ENCODE measurements around the gene SRRM2. TPM values are rescaled to one million over a fixed set of nuclear protein-coding genes. Genes with fewer than 3 reads are reported as not detected.

Gene SRRM2
- total RNA-seq, 6 donors from 2014 or later = 317 to 3,815 (median 582) TPM

- no peaks in the 10 kb centered on the region for H3K9me3 ChIP-seq
- no peaks in the 10 kb centered on the region for H3K4me1 ChIP-seq
- H3K27me3 ChIP-seq = no peaks in the 10 kb centered on the region
- 96 to 100% methylated on average over 2 to 8 of the region's 10 CpGs for WGBS, 2 donors
- ATAC-seq (ENCODE audit: low FRiP score in 2 of 2) = no peak
- TF ChIP-seq POLR2AphosphoS5 (IDR thresholded peaks at IDR 0.05) (no peak), POLR2A (IDR thresholded peaks at IDR 0.05) (no peak), EP300 (IDR thresholded peaks at IDR 0.05) (no peak), CTCF (IDR thresholded peaks at IDR 0.05) (no peak)
- H3K36me3 ChIP-seq = peaks cover 31 to 98% (median 82%) of the 10 kb centered on the region in 4 donors
- no peak overlapping the region for H3K4me3 ChIP-seq
- DNase-seq = peak in 1 of 2 donors; percentile 46
- H3K27ac ChIP-seq = no peak overlapping the region
These were observed 47.1 kb upstream of the SRRM2 start for GRCh38 chr16:2705351-2705750.

- Histone ChIP-seq H3K27me3 (no peaks in the 10 kb centered on the region), H3K4me3 (no peak overlapping the region), H3K9me3 (no peaks in the 10 kb centered on the region), H3K36me3 (peaks cover 28 to 90% (median 75%) of the 10 kb centered on the region in 4 donors), H3K4me1 (no peaks in the 10 kb centered on the region), H3K27ac (no peak overlapping the region)
- ATAC-seq (ENCODE audit: low FRiP score in 2 of 2) (no peak), DNase-seq (peak in 1 of 2 donors; percentile 64)
- 83 to 99% methylated on average over 1 to 15 of the region's 17 CpGs for WGBS, 2 donors
- TF ChIP-seq POLR2AphosphoS5 (IDR thresholded peaks at IDR 0.05) (no peak), CTCF (IDR thresholded peaks at IDR 0.05) (no peak), EP300 (IDR thresholded peaks at IDR 0.05) (no peak), POLR2A (IDR thresholded peaks at IDR 0.05) (no peak)
These were observed 46.4 kb upstream of the SRRM2 start for GRCh38 chr16:2706085-2706484.

GRCh38 chr16:2706611-2707311, 45.7 kb upstream of the SRRM2 start:
- DNase-seq (peak in 1 of 2 donors; percentile 56), ATAC-seq (ENCODE audit: low FRiP score in 2 of 2) (no peak)
- Histone ChIP-seq H3K4me3 (no peak overlapping the region), H3K36me3 (peaks cover 26 to 84% (median 68%) of the 10 kb centered on the region in 4 donors), H3K4me1 (no peaks in the 10 kb centered on the region), H3K9me3 (no peaks in the 10 kb centered on the region), H3K27ac (no peak overlapping the region), H3K27me3 (no peaks in the 10 kb centered on the region)
- 94 to 97% methylated on average over 7 to 22 of the region's 22 CpGs for WGBS, 2 donors
- TF ChIP-seq POLR2AphosphoS5 (IDR thresholded peaks at IDR 0.05) = no peak
- TF ChIP-seq POLR2A (IDR thresholded peaks at IDR 0.05) = no peak
- no peak for TF ChIP-seq CTCF (IDR thresholded peaks at IDR 0.05)
- no peak for TF ChIP-seq EP300 (IDR thresholded peaks at IDR 0.05)

GRCh38 chr16:2707368-2708289, 44.8 kb upstream of the SRRM2 start:
- Histone ChIP-seq H3K27me3 (no peaks in the 10 kb centered on the region), H3K9me3 (no peaks in the 10 kb centered on the region), H3K4me1 (no peaks in the 10 kb centered on the region), H3K4me3 (no peak overlapping the region), H3K27ac (no peak overlapping the region), H3K36me3 (peaks cover 18 to 75% (median 60%) of the 10 kb centered on the region in 4 donors)
- WGBS, 2 donors = 93% methylated on average over 37 to 50 of the region's 51 CpGs
- DNase-seq = peak in 1 of 2 donors; percentile 70
- TF ChIP-seq EP300 (IDR thresholded peaks at IDR 0.05) = no peak
- TF ChIP-seq POLR2A (IDR thresholded peaks at IDR 0.05) = no peak
- TF ChIP-seq CTCF (IDR thresholded peaks at IDR 0.05) = no peak
- TF ChIP-seq POLR2AphosphoS5 (IDR thresholded peaks at IDR 0.05) = no peak
- no peak for ATAC-seq (ENCODE audit: low FRiP score in 2 of 2)
